ENCODE measurements around the gene NEB.

DNA sequence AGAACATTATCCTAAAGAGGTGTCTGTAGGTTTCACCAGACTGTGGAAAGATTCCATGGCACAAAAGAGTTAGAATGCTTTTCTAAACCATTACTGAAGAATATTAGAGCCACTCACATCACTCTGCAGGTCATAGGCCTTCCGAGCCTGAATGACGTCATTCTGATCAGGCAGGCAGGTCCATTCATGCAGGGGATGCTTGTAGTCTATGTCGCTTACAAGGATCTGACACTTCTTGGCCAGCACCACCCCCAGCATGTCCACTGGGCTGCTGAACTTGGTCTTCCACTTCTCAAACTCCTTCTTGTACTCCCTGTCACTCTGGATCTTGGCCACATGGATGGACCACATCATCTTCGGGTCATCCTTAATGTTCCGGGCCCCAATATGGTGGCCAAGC is 120.1 kb downstream of the NEB start:
- no peak for TF ChIP-seq CTCF (IDR thresholded peaks at IDR 0.05; ENCODE audit: low read depth, low read length, poor library complexity, severe bottlenecking)
- TF ChIP-seq EZH2phosphoT487 (IDR thresholded peaks at IDR 0.05; ENCODE audit: borderline replicate concordance, low read length): no peak
